HepG2 (cell line): ENCODE measurements around the gene DNPH1. TPM values are rescaled to one million over a fixed set of nuclear protein-coding genes. Genes with fewer than 3 reads are reported as not detected.

Experiments used
- BATF2 ChIP-seq: sonication (generic); formaldehyde crosslinking; IDR thresholded peaks from 2 replicates; pipeline ENCODE4 v1.8.0; 2022; ENCODE audit warnings: mild to moderate bottlenecking, missing genetic modification reagents, moderate library complexity
- ETV6 ChIP-seq: sonication (generic); formaldehyde crosslinking; conservative IDR thresholded peaks from 2 replicates; pipeline ENCODE4 v1.4.0; 2020; ENCODE audit warnings: missing genetic modification reagents
- FOXA3 ChIP-seq: IDR thresholded peaks from 2 replicates; pipeline ENCODE4 v1.6.1; 2016; ENCODE audit warnings: missing genetic modification reagents, missing compliant biosample characterization
- GLI4 ChIP-seq: sonication (generic); formaldehyde crosslinking; IDR thresholded peaks from 2 replicates; pipeline ENCODE4 v1.5.1; 2020; ENCODE audit warnings: missing genetic modification reagents, mild to moderate bottlenecking, moderate library complexity, borderline replicate concordance
- HIVEP1 ChIP-seq: sonication (generic); formaldehyde crosslinking; IDR thresholded peaks from 2 replicates; pipeline ENCODE4 v1.4.0; 2020; ENCODE audit warnings: mild to moderate bottlenecking, missing genetic modification reagents
- HOXA9 ChIP-seq: sonication (generic); formaldehyde crosslinking; IDR thresholded peaks from 2 replicates; pipeline ENCODE4 v1.8.1; 2022; ENCODE audit warnings: missing genetic modification reagents, mild to moderate bottlenecking, moderate library complexity, borderline replicate concordance
- MEIS2 ChIP-seq: sonication (generic); formaldehyde crosslinking; IDR thresholded peaks from 2 replicates; pipeline ENCODE4 v1.9.0; 2021; ENCODE audit warnings: mild to moderate bottlenecking, missing genetic modification reagents
- MLLT10 ChIP-seq: sonication (generic); formaldehyde crosslinking; IDR thresholded peaks from 2 replicates; pipeline ENCODE4 v1.4.0; 2020; ENCODE audit warnings: missing genetic modification reagents
- MXD4 ChIP-seq: IDR thresholded peaks from 2 replicates; pipeline ENCODE4 v1.6.1; 2016; ENCODE audit warnings: mild to moderate bottlenecking, missing biosample characterization, missing genetic modification reagents
- NFYB ChIP-seq: sonication (generic); formaldehyde crosslinking; IDR thresholded peaks from 2 replicates; pipeline ENCODE4 v1.4.0; 2020; ENCODE audit warnings: missing genetic modification reagents
- NR1H2 ChIP-seq: sonication (generic); formaldehyde crosslinking; IDR thresholded peaks from 2 replicates; pipeline ENCODE4 v1.8.1; 2022; ENCODE audit warnings: low read depth, missing genetic modification reagents, borderline replicate concordance
- PHF20 ChIP-seq: sonication (generic); formaldehyde crosslinking; IDR thresholded peaks from 2 replicates; pipeline ENCODE4 v1.5.0; 2020; ENCODE audit warnings: mild to moderate bottlenecking, missing genetic modification reagents
- RFX5 ChIP-seq: IDR thresholded peaks from 2 replicates; pipeline ENCODE4 v1.6.1; 2011; ENCODE audit warnings: low read depth, low read length, improper control_type of control experiment
- SALL2 ChIP-seq: sonication (generic); formaldehyde crosslinking; IDR thresholded peaks from 2 replicates; pipeline ENCODE4 v1.8.1; 2023; ENCODE audit warnings: mild to moderate bottlenecking, missing genetic modification reagents, inconsistent platforms
- SMARCE1 ChIP-seq: fragments of 450-650 bp; IDR thresholded peaks from 2 replicates; pipeline ENCODE4 v1.6.1; 2017; ENCODE audit warnings: borderline replicate concordance
- SNAPC2 ChIP-seq: sonication (generic); formaldehyde crosslinking; IDR thresholded peaks from 2 replicates; pipeline ENCODE4 v1.8.1; 2022; ENCODE audit warnings: mild to moderate bottlenecking, missing genetic modification reagents
- TEAD2 ChIP-seq: sonication (generic); formaldehyde crosslinking; IDR thresholded peaks from 2 replicates; pipeline ENCODE4 v1.9.0; 2021; ENCODE audit warnings: missing genetic modification reagents
- TIGD3 ChIP-seq: sonication (generic); formaldehyde crosslinking; IDR thresholded peaks from 2 replicates; pipeline ENCODE4 v1.5.1; 2020; ENCODE audit warnings: mild to moderate bottlenecking, missing genetic modification reagents, borderline replicate concordance
- WIZ ChIP-seq: sonication (generic); formaldehyde crosslinking; IDR thresholded peaks from 2 replicates; pipeline ENCODE4 v1.5.1; 2020; ENCODE audit warnings: mild to moderate bottlenecking, missing genetic modification reagents
- ZBTB1 ChIP-seq: sonication (generic); formaldehyde crosslinking; IDR thresholded peaks from 2 replicates; pipeline ENCODE4 v1.4.0; 2020; ENCODE audit warnings: missing genetic modification reagents, borderline replicate concordance
- ZNF513 ChIP-seq: sonication (generic); formaldehyde crosslinking; conservative IDR thresholded peaks from 2 replicates; pipeline ENCODE4 v1.5.0; 2020; ENCODE audit warnings: missing genetic modification reagents
- ZNF552 ChIP-seq: sonication (generic); formaldehyde crosslinking; IDR thresholded peaks from 2 replicates; pipeline ENCODE4 v1.9.0; 2022; ENCODE audit warnings: missing genetic modification reagents, mild to moderate bottlenecking, borderline replicate concordance
- ZNF773 ChIP-seq: sonication (generic); formaldehyde crosslinking; IDR thresholded peaks from 2 replicates; pipeline ENCODE4 v1.4.0; 2020; ENCODE audit warnings: missing genetic modification reagents, borderline replicate concordance
- polyA plus RNA-seq, 8 experiments: library from polyadenylated mRNA; depleted of rRNA in 3 of 8; stranded (reverse) in 7 of 8; unstranded in 1 of 8; fragments of >200 nt; fragmentation: Illumina TruSeq in 4 of 8; extraction: Trizol in 4 of 8; gene quantifications; 2 replicates each; pipeline versions ENCODE4 v1.2.1 to v1.2.3, GENCODE V29; 2011 to 2016; ENCODE audit warnings: low read depth in 4 of 8, missing spikeins in 1 of 8, mixed read lengths in 1 of 8; ENCODE audit not compliant: insufficient read depth in 1 of 8
- total RNA-seq, 5 experiments: library from RNA; depleted of rRNA; stranded (reverse); fragments of >200 nt; fragmentation: Illumina TruSeq; extraction: Trizol; gene quantifications; 2 replicates each; pipeline ENCODE4 v1.2.3, GENCODE V29; 2016; ENCODE audit warnings: low read depth in 1 of 5
- TF ChIP-seq, protein P1 (sequence below): sonication (generic); formaldehyde crosslinking; IDR thresholded peaks from 2 replicates; pipeline ENCODE4 v1.4.0; 2020; ENCODE audit warnings: mild to moderate bottlenecking, missing genetic modification reagents, borderline replicate concordance
- TF ChIP-seq, protein P2 (sequence below): sonication (generic); formaldehyde crosslinking; IDR thresholded peaks from 2 replicates; pipeline ENCODE4 v1.5.1; 2020; ENCODE audit warnings: missing genetic modification reagents, mild to moderate bottlenecking, borderline replicate concordance

The DNPH1 gene
- total and polyA plus RNA-seq, 2 of the 13 experiments (the other 11 are each of a cell fraction or from before 2014, with no cell fraction given) = 56.5 to 75.1 TPM

- TF ChIP-seq MLLT10 (no peak), TEAD2 (CRISPR knock-in tag) (no peak), MXD4 (no peak), BATF2 (CRISPR knock-in tag) (no peak), FOXA3 (CRISPR knock-in tag) (no peak), ZBTB1 (CRISPR knock-in tag) (no peak), SALL2 (CRISPR knock-in tag) (no peak), SNAPC2 (CRISPR knock-in tag) (peak; percentile 84; the same call in 1 of the 2 replicates), PHF20 (CRISPR knock-in tag) (no peak; the same call in 1 of the 2 replicates), SMARCE1 (no peak), GLI4 (CRISPR knock-in tag) (no peak), RFX5 (no peak), ZNF513 (CRISPR knock-in tag) (no peak), HOXA9 (CRISPR knock-in tag) (peak; percentile 51; the same call in 1 of the 2 replicates), WIZ (no peak), ZNF552 (no peak), ETV6 (CRISPR knock-in tag) (no peak), ZNF773 (CRISPR knock-in tag) (no peak), TIGD3 (CRISPR knock-in tag) (peak; percentile 80; the same call in 1 of the 2 replicates), NFYB (no peak; the same call in 1 of the 2 replicates), HIVEP1 (CRISPR knock-in tag) (peak; percentile 16; the same call in 1 of the 2 replicates), MEIS2 (no peak), NR1H2 (CRISPR knock-in tag) (no peak)
- TF ChIP-seq, protein P1, sequence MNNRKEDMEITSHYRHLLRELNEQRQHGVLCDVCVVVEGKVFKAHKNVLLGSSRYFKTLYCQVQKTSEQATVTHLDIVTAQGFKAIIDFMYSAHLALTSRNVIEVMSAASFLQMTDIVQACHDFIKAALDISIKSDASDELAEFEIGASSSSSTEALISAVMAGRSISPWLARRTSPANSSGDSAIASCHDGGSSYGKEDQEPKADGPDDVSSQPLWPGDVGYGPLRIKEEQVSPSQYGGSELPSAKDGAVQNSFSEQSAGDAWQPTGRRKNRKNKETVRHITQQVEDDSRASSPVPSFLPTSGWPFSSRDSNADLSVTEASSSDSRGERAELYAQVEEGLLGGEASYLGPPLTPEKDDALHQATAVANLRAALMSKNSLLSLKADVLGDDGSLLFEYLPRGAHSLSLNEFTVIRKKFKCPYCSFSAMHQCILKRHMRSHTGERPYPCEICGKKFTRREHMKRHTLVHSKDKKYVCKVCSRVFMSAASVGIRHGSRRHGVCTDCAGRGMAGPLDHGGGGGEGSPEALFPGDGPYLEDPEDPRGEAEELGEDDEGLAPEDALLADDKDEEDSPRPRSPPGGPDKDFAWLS (CRISPR knock-in tag) = no peak
- TF ChIP-seq, protein P2, sequence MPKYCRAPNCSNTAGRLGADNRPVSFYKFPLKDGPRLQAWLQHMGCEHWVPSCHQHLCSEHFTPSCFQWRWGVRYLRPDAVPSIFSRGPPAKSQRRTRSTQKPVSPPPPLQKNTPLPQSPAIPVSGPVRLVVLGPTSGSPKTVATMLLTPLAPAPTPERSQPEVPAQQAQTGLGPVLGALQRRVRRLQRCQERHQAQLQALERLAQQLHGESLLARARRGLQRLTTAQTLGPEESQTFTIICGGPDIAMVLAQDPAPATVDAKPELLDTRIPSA = no peak
These were observed 17.2 kb upstream of the DNPH1 start (continued) for GRCh38 chr6:43246301-43247113.
